GM12892 (cell line): Measurements from ENCODE around the gene SOX30.

Experiments used
- POLR2A ChIP-seq: IDR thresholded peaks from 2 replicates; pipeline ENCODE4 v1.6.1; 2011; ENCODE audit warnings: low read depth, low read length, control low read depth
- POLR2AphosphoS5 ChIP-seq: IDR thresholded peaks from 2 replicates; pipeline ENCODE4 v1.6.1; 2011; ENCODE audit warnings: low read depth, low read length, control low read depth
- TAF1 ChIP-seq: IDR thresholded peaks from 2 replicates; pipeline ENCODE4 v1.6.1; 2011; ENCODE audit warnings: low read depth, mild to moderate bottlenecking, control low read depth, low read length, borderline replicate concordance

GRCh38 chr5:157649101-157649500 lies 3.1 kb downstream of the SOX30 start:
- TF ChIP-seq POLR2A (no peak), POLR2AphosphoS5 (no peak), TAF1 (no peak)
